NCI-H1105 treated with DMSO at 0.1 percent for 48 hours (cell line): Measurements from ENCODE around the gene TJP2.
A peak's percentile ranks its signal among the peaks of the same experiment; 100 is the strongest.
"Not testable (repeated sequence)": the region's sequence is repeated elsewhere in the genome, so short reads cannot be mapped to it uniquely, and the experiment has no call there.

ENCODE experiments used
- DNase-seq: peaks from one replicate; lab custom pipeline; 2025; lab: John Stamatoyannopoulos, UW

The TJP2 gene

DNA sequence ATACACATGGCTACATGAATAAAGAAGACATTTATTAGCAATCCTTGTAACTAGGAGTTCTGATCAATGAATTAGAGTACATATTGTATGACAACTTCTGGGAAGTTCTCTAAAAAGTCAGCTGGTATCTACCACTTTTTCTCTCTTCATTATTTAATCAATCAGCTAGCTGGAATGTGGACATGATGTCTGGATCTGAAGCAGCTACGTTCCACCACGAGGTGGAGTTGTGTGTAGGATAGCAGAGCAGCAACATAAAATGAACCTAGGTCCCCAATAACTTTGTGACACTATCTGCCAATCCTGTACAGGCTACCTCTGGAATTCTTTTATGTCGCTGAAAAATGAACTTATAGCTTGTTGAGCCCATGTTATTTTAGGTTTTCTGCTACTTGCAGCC lies 118.0 kb downstream of the TJP2 start:
- DNase-seq = no peak

DNA sequence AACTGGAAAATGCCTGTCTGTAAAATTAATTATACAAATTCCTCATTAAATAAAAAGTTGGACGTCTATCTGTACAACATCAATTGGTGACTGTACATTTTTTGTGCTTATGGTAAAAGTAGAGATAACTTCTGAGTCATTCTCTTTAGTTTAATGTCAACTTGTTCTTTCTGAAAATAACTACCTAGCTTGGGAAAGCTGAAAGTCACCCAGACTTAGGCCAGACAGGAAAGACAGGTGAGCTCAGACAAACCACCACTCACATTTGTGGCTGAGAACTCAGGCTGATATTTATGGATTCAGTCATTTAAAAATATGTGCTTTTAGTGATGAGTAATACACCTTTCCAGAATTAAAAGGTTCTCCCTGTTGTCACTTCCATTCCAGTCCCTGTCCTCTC lies 119.1 kb downstream of the TJP2 start:
- no peak for DNase-seq

DNA sequence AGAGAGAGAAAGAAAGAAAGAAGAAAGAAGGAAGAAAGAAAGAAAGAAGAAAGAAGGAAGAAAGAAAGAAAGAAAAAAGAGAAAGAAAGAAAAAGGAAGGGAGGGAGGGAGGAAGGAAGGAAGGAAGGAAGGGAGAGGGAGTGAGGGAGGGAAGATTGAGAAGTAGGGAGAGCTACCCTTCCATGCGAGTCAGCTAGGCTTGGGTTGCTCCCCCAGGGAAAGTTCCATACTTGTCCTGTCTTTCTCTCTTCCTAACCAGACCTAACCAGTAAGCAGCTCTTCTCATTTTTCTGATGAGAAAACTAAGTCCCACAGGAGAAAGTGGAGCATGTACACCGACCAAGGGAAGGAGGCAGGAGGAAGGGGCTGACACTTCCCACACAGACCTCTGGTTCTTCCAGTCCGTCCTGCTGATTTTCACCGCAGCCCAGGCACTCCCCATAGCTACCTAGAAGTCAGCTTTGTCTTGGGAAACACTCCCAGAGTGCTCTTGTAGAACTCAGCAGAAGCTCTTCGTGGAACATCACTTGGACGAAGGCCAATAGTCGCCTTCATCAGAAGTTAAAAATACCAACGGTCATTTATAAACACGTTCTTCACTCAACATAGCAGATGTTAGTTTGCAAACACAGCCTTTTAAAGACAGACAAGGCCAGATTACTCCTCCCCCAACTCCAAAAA lies 121.9 kb downstream of the TJP2 start:
- DNase-seq = no peak

DNA sequence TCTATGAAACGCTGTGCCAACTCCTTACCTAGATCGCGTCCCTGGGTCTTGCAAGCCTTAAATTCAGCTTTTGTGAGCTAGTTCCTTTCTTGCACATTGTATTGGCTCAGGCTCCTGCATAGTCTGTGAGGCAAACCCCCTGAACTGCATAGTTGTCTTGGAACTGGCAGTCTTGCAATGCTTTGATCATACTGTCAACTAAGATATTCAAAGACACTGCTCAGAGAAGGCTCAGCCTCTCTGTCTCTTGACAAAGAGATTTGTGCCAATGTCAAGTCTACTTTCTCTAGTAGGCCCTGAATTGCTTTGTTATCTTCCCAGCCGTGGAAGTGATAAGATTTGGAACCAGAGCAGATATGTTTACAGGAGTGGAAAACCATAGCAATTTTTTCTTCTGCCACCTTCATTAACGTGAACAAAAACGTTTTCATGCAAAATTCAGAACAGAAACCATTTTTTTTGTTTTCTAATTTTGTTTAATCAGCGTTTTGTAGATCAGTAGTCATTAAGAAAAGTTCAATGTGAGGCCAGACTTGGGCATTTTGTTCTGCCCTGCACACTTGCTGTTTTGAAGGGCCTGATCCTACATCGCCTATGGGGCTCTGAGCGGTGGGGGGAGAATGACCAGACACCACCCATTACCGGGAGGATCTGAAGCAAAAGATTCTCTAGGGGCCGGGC lies 123.4 kb downstream of the TJP2 start:
- DNase-seq = no peak

DNA sequence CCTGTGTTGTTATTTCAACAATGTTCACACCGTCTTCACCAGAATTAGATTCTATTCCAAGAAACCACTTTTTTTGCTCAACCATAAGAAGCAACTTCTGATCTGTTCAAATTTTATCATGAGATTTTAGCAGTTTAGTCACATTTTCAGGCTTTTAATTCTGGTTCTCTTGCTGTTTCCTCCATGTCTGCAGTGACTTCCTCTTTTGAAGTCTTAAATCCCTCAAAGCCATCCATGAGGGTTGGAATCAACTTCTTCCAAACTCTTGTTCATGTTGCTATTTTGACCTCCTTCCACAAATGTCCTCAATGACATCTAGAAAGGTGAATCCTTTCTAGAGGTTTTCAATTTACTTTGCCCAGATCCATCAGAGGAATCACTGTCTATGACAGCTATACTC lies 125.2 kb downstream of the TJP2 start:
- DNase-seq = no peak

DNA sequence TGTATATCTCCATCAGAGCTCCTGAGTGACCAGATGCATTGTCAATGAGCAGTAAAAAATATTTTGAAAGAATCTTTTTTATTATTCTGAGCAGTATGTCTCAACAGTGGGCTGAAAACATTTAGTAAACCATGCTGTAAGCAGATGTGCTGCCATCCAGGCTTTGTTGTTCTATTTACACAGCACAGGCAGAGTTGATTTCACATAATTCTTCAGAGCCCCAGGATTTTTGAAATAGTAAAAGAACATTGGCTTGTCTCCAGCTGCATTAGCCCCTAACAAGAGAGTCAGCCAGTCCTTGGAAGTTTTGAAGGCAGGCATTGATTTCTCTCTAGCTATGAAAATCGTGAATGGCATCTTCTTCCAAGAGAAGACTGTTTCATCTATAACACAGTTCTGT lies 125.7 kb downstream of the TJP2 start:
- no peak for DNase-seq

DNA sequence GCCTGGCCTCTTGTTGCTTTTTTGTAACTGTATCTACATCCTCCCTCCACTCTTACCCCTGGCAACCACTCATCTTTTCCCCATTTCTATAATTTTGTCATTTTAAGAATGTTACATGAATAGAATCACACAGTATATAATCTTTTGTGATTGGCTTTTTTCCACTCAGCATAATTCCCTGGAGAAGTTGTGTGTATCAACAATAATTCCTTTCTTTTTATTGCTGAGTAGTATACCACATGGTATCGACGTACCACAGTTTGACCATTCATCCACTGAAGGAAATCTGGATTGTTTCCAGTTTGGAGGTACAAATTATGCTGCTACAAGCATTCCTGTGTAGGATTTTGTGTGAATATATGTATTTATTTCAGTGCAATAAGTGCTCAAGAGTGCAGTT lies 129.3 kb downstream of the TJP2 start:
- DNase-seq = no peak

DNA sequence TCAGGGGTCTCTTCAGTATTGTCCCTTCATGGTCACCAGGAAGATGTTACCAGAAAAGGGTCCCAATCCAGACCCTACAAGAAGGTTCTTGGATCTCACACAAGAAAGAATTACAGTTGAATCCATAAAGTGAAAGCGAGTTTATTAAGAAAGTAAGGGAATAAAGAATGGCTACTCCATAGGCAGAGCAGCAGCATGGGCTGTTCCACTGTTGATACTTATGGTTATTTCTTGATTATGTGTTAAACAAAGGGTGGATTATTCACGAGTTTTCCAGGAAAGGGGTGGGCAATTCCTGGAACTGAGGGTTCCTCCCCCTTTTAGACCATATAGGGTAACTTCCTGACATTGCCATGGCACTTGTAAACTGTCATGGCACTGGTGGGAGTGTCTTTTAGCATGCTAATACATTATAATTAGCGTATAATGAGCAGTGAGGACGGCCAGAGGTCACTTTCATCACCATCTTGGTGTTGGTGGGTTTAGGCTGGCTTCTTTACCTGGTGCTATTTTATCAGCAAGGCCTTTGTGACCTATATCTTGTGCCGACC lies 132.9 kb downstream of the TJP2 start:
- not testable (repeated sequence) for DNase-seq

DNA sequence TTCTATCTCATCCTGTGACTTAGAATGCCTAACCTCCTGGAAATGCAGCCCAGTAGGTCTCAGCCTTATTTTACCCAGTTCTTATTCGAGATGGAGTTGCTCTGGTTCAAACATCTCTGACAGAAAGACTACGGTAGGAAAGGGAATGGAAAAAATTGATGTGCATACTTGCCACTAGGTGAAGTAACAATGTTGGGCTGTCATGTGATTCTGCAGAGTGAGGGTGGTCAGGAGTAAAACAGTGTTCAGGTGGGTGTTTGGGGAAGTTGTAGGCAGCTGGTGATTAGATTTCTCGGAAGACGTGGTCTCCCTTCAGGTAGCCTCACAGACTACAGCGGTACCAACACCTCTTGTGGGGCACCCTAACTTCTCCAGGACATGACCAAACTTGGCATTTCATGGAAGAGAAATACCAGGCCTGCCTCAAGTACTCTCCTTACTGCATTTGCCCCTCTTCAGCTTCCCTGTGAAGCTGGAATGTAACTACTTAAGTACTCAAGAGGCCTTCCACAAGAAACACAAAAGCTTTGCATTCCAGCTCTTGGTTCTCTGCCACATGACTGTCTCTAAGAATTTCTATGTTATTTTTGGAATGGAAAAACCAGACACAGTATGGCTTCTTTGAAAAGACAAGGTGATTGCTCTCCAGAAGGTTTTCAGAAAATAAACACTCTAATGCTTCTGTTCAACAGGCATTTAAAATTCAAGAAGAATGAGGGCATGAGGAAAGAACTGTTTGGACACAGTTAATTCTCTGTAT lies 133.5 kb downstream of the TJP2 start:
- DNase-seq = no peak

DNA sequence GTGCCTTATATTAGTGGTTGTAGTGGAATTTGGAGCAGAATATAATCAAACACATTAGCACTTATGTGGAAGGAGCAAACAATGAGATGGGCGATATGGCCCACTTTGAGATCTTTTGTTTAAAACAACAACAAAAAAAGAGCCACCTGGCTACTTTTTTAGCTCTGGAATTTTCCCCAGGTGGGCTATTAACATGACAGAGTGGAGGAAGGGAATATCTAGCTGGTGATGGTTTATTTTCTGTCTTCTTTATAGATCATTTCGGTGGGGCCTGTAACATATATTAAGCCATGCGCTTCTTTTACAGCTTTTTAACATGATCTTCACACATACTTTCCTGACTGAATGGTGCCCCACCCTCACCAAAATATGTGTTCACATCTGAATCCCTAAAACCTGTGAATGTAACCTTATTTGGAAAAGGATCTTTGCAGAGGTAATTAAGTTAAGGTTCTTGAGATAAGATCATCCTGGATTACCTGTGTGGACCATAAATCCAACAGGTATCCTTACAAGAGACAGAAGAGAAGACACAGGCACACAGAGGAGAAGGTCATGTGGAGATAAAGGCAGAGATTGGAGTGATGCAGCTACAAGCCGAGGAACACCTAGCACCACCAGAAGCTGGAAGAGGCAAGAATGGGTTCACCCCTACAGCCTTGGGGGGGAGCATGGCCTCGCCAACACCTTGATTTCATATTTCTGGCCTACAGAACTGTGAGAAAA lies 134.3 kb downstream of the TJP2 start:
- DNase-seq = no peak

DNA sequence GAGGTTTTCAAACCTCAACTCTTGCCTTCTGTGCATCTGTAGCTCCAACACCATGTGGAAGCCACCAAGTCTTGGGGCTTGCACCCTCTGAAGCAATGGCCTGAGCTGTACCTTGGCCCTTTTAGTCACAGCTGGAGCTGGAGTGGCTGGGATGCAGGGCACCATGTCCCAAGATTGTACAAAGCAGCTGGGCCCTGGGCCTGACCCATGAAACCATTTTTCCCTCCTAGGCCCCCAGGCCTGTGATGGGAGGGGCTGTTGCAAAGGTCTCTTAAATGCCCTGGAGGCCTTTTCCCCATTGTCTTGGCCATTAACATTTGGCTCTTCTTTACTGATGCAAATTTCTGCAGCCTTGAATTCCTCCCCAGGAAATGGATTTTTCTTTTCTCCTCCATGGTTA lies 139.1 kb downstream of the TJP2 start:
- DNase-seq = no peak

DNA sequence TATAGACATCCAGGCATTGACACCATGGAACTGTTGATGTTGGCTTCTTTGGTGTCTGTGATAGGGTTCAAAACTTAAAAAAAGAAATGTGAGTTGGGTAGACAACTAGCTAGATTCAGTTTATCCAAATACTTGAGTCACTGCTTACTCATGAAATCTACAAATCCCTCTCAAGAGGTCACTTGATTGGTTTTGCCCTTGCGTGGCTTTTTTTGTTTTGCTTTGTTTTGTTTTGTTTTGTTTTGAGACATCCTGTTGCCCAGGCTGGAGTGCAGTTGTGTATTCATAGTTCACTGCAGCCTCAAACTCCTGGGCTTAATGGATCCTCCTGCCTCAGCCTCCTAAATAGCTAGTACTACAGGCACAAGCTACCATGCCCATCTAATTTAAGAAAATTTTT lies 140.5 kb downstream of the TJP2 start:
- DNase-seq = no peak

DNA sequence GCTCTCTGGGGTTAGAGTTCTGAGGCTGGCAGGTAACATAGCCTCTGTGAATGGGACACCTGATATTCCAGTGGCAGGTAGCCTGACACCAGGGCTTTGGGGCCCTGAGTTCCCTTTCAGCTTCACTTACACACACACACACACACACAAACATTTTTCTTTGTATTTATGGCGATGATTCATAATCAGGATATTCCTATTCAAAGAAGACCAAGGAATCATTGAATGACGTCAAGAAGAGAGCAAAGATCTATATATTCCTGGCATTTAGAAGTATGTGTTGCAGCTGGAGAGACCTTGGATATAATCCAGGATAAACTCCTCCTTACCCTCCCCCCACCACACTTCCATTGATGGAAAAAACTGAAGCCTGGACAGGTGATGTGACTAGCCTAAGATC lies 143.0 kb downstream of the TJP2 start:
- no peak for DNase-seq

DNA sequence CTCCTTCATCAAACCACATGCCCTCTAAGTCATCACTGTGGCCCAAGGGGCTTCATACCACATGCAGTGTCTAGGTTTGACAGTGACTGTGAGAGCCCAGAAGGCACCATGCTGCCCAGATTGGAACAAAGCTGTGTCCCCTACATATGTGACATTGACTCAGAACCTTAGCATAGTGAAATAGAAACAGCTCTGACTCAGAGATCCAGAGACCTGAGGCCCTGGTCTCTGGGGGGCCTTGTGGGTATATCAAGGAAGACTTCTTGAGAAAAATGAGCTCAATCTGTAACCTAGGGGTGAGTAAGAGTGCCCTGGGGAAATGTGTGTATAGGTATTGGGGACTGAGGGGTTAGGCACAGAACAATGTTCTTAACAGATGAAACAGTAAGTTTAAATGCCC lies 143.8 kb downstream of the TJP2 start:
- no peak for DNase-seq

DNA sequence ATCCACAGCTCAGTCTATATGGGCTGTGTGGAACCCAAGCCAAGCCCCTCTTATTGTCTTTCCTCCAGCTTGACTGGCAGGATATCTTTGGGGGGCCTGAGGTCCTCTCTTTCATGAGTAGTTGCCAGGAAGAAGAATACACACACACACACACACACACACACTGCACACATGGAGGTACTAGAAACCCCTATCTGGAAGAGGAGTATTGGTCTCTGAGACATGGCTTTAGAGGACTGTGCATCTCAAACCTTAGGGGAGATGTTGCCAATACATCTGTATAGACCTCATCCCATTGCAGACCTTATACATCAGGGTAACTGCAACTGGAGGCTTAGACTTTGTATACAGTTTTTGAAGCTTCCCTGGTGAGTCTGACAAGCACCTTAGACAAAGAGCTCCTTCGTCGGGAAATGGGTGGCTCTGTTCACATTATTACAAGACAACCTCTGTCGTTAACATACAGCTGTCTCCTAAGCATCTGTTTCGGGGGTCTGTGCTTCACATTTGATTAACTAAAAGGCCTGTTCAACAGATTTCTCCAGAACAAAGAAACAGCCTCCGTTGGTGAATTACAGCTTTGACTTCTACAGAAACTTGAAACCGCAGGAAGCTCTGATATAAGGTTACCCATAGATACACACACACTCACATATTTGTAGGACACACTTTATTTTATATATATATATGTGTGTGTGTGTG lies 145.4 kb downstream of the TJP2 start:
- peak; percentile 12 for DNase-seq

DNA sequence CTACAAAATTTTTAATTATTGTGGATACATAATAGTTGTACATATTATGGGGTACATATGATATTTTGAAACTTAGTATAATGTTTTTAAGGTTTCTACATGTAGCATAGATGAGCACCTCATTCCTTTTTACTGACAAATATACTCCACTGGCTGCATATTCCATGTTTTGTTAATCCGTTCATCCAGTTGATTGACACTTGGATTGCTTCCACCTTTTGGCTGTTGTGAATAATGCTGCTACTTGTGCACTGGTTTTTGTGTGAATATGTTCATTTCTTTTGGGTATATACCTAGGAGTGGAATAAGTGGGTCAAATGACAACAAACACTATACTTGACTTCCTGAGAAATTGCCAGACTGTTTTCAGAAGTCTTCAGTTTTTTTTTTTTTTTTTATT lies 148.2 kb downstream of the TJP2 start:
- no peak for DNase-seq

DNA sequence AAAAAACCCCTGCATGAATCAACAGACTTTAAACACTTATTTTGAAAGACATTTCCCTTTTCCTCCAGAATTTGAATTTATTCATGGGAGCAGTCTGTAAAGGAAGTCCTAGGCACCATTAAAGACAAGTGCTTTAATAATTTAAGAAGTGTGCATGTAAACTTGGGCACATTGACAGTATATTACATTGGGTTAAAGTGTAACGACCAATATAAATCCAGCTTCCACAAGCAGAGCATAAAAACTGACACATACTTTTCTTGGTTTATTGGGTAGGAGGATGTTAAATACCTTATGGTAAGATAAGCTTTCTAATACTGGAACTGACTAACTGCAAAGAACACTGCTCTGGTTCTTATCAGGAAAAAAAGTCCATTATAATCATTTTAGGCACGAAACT lies 149.8 kb downstream of the TJP2 start:
- DNase-seq = no peak
